GM18499 (cell line): ENCODE measurements around the gene IPO5.
"Not testable (repeated sequence)": the region's sequence is repeated elsewhere in the genome, so short reads cannot be mapped to it uniquely, and the experiment has no call there.

Source experiments
- ATAC-seq: cut with Tn5 transposase; IDR thresholded peaks from one replicate; pipeline ENCODE4 v1.9.1; 2021; ENCODE audit warnings: moderate number of reproducible peaks; ENCODE audit not compliant: insufficient read depth, unreplicated experiment

The IPO5 gene

GRCh38 chr13:97946951-97947588, 6.4 kb upstream of the IPO5 start:
- no peak for ATAC-seq

GRCh38 chr13:97948041-97948440, 5.4 kb upstream of the IPO5 start:
- ATAC-seq, result no peak

- not testable (repeated sequence) for ATAC-seq
These were observed 4.2 kb upstream of the IPO5 start for GRCh38 chr13:97949316-97949715.

GRCh38 chr13:97951376-97951775, 2.1 kb upstream of the IPO5 start:
- ATAC-seq, result no peak

GRCh38 chr13:97952831-97953230, 644 bp upstream of the IPO5 start:
- ATAC-seq, result not testable (repeated sequence)

GRCh38 chr13:97961340-97961739, 7.9 kb downstream of the IPO5 start:
- no peak for ATAC-seq

- ATAC-seq, result no peak
These were observed 9.4 kb downstream of the IPO5 start for GRCh38 chr13:97962887-97963286.

GRCh38 chr13:97967226-97967625, 13.8 kb downstream of the IPO5 start:
- ATAC-seq, result no peak

GRCh38 chr13:97967948-97968347, 14.5 kb downstream of the IPO5 start:
- no peak for ATAC-seq

- no peak for ATAC-seq
These were observed 18.0 kb downstream of the IPO5 start for GRCh38 chr13:97971519-97971918.

GRCh38 chr13:97974773-97975172, 21.3 kb downstream of the IPO5 start:
- no peak for ATAC-seq

- ATAC-seq, result no peak
These were observed 21.9 kb downstream of the IPO5 start for GRCh38 chr13:97975280-97975847.

- peak; percentile 60 for ATAC-seq
These were observed 22.6 kb downstream of the IPO5 start for GRCh38 chr13:97975848-97976609.

GRCh38 chr13:97976610-97977521, 23.4 kb downstream of the IPO5 start:
- peak; percentile 36 for ATAC-seq

- no peak for ATAC-seq
These were observed 24.5 kb downstream of the IPO5 start for GRCh38 chr13:97977982-97978381.

- ATAC-seq, result no peak
These were observed 25.2 kb downstream of the IPO5 start for GRCh38 chr13:97978651-97979050.

- no peak for ATAC-seq
These were observed 25.6 kb downstream of the IPO5 start for GRCh38 chr13:97979051-97979450.

GRCh38 chr13:97979556-97979955, 26.1 kb downstream of the IPO5 start:
- no peak for ATAC-seq

- no peak for ATAC-seq
These were observed 28.8 kb downstream of the IPO5 start for GRCh38 chr13:97982286-97982685.

- peak; percentile 74 for ATAC-seq
These were observed 33.4 kb downstream of the IPO5 start for GRCh38 chr13:97986835-97987234.

- no peak for ATAC-seq
These were observed 46.2 kb downstream of the IPO5 start for GRCh38 chr13:97999653-98000052.
